ENCODE measurements around the gene TXNL4A. TPM values are rescaled to one million over a fixed set of nuclear protein-coding genes. Genes with fewer than 3 reads are reported as not detected.
"Not testable (repeated sequence)": the region's sequence is repeated elsewhere in the genome, so short reads cannot be mapped to it uniquely, and the experiment has no call there.

The TXNL4A gene
- total RNA-seq, 1 experiment from 2014 or later: 416 TPM

DNA sequence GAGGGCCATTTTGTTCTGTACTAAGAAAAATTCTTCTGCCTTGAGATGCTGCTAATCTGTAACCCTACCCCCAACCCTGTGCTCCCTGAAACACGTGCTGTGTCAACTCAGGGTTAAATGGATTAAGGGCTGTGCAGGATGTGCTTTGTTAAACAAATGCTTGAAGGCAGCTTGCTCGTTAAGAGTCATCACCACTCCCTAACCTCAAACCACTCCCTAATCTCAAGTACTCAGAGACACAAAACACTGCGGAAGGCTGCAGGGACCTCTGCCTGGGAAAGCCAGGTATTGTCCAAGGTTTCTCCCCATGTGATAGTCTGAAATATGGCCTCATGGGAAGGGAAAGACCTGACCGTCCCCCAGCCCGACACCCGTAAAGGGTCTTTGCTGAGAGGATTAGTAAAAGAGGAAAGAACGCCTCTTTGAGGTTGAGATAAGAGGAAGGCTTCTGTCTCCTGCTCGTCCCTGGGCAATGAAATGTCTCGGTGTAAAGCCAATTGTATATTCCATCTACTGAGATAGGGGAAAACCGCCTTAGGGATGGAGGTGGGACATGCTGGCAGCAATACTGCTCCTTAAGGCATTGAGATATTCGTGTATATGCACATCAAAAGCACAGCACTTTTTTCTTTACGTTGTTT is 28.1 kb downstream of the TXNL4A start:
- POLR2A ChIA-PET; in situ Hi-C loops (cut with HindIII; ENCODE audit: low pct_unique_long_range_greater_than_20kb, low sequenced_read_pairs); H3K36me3 ChIP-seq (ENCODE audit: control insufficient read depth, insufficient read depth, low read length); H3K27me3 ChIP-seq (ENCODE audit: control insufficient read depth, insufficient read depth, low read length); DNase-seq (ENCODE audit: low read depth, low spot score); CTCF ChIA-PET; H3K4me3 ChIP-seq (ENCODE audit: low read depth in 2 of 2, low read length in 2 of 2); H3K9me3 ChIP-seq (ENCODE audit: control insufficient read depth, insufficient read depth, low read depth, low read length); intact Hi-C loops (cut with micrococcal nuclease; ENCODE audit: unreplicated experiment); H3K27ac ChIP-seq (ENCODE audit: low read length); BruUV-seq (replicated peaks); ATAC-seq: not testable (repeated sequence)
- peaks cover 12% of the 10 kb centered on the region for H3K4me1 ChIP-seq (ENCODE audit: control insufficient read depth, insufficient read depth, low read length)

DNA sequence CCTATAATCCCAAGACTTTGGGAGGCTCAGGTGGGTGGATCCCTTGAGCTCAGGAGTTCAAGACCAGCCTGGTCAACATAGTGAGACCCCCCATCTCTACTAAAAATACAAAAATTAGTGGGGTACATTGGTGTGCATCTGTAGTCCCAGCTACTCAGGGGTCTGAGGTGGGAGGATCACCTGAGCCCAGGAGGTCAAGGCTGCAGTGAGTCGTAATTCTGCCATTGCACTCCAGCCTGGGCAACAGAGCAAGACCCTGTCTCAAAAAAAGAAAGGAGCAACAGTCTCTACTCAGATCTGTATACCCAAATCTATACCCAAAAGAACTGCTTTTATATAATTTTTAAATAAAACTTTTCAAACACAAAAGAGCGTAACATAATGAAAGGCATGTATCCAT is 29.4 kb downstream of the TXNL4A start:
- in situ Hi-C loops (cut with HindIII; ENCODE audit: low pct_unique_long_range_greater_than_20kb, low sequenced_read_pairs) (no loop called here), intact Hi-C loops (cut with micrococcal nuclease; ENCODE audit: unreplicated experiment) (no loop called here)
- ATAC-seq: no peak
- no TSS peak for BruUV-seq (replicated peaks)
- Histone ChIP-seq H3K4me3 (ENCODE audit: low read depth in 2 of 2, low read length in 2 of 2) (no peak overlapping the region), H3K27ac (ENCODE audit: low read length) (no peak overlapping the region), H3K27me3 (ENCODE audit: control insufficient read depth, insufficient read depth, low read length) (no peaks in the 10 kb centered on the region), H3K4me1 (ENCODE audit: control insufficient read depth, insufficient read depth, low read length) (peaks cover 17% of the 10 kb centered on the region), H3K9me3 (ENCODE audit: control insufficient read depth, insufficient read depth, low read depth, low read length) (no peaks in the 10 kb centered on the region), H3K36me3 (ENCODE audit: control insufficient read depth, insufficient read depth, low read length) (no peaks in the 10 kb centered on the region)
- POLR2A ChIA-PET: no interaction called here
- no peak for DNase-seq (ENCODE audit: low read depth, low spot score)
- TF ChIP-seq SIN3A (IDR thresholded peaks at IDR 0.05; ENCODE audit: borderline replicate concordance, insufficient read depth, low read depth, low read length): no peak
- no peak for TF ChIP-seq POLR2AphosphoS5 (IDR thresholded peaks at IDR 0.05; ENCODE audit: low read depth, low read length)
- TF ChIP-seq TCF7L2 (IDR thresholded peaks at IDR 0.05; ENCODE audit: low read depth, low read length): no peak
- CTCF ChIA-PET: no interaction called here

DNA sequence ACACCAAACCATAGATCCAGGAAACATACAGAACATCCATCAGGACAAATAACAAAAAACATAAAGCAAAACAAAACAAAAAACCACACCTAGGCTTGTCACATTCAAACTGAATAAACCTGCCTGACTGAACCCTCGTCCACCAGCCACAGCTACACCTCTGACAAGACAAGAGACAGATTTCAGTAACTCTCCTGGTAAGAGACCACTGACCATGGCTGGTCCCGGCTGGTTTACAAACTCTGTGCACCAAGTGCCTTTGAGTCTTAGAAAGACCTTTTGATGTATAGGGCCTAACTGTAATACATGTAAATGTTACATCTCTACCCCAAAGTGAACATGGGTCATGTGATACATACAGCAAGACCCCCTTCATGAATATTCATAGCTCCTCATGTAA is 32.1 kb downstream of the TXNL4A start:
- ATAC-seq: no peak
- H3K9me3 ChIP-seq (ENCODE audit: control insufficient read depth, insufficient read depth, low read depth, low read length): no peaks in the 10 kb centered on the region
- no peak for DNase-seq (ENCODE audit: low read depth, low spot score)
- H3K36me3 ChIP-seq (ENCODE audit: control insufficient read depth, insufficient read depth, low read length): no peaks in the 10 kb centered on the region
- BruUV-seq (replicated peaks): TSS peak; percentile 64
- H3K4me1 ChIP-seq (ENCODE audit: control insufficient read depth, insufficient read depth, low read length): peaks cover 25% of the 10 kb centered on the region
- ChIA-PET POLR2A (no interaction called here), CTCF (no interaction called here)
- no peaks in the 10 kb centered on the region for H3K27me3 ChIP-seq (ENCODE audit: control insufficient read depth, insufficient read depth, low read length)
- H3K27ac ChIP-seq (ENCODE audit: low read length): no peak overlapping the region
- intact Hi-C loops (cut with micrococcal nuclease; ENCODE audit: unreplicated experiment) (no loop called here), in situ Hi-C loops (cut with HindIII; ENCODE audit: low pct_unique_long_range_greater_than_20kb, low sequenced_read_pairs) (no loop called here)
- TF ChIP-seq SIN3A (IDR thresholded peaks at IDR 0.05; ENCODE audit: borderline replicate concordance, insufficient read depth, low read depth, low read length): no peak
- 0 out of 2 replicates have a peak, but pooled peaks have one; percentile 24 for TF ChIP-seq POLR2AphosphoS5 (IDR thresholded peaks at IDR 0.05; ENCODE audit: low read depth, low read length)
- H3K4me3 ChIP-seq (ENCODE audit: low read depth in 2 of 2, low read length in 2 of 2): no peak overlapping the region

DNA sequence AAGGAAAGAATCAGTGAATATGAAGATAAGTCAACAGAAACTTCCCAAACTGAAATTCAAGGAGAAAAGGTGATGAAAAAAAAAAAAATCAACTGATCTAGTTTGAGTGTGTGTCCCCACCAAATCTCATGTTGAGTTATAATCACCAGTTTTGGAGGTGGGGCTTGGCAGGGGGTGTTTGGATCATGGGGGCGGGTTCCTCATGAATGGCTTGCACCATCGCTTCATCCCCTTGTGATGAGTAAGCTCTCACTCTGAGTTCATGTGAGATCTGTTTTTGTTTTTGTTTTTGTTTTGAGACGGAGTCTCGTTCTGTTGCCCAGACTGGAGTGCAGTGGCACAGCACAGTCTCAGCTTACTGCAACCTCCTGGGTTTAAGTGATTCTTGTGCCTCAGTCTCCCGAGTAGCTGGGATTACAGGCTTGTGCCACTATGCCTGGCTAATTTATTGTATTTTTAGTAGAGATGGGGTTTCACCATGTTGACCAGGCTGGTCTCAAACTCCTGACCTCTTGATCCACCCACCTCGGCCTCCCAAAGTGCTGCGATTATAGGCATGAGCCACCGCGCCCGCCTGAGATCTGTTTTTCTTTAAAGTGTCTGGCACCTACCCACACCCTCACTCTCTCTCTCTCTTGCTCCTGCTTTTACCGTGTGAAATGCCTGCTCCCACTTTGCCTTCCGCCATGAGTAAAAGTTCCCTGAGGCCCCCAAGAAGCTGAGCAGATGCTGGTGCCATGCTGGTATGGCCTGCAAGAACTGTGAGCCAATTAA is 32.9 kb downstream of the TXNL4A start:
- no peaks in the 10 kb centered on the region for H3K36me3 ChIP-seq (ENCODE audit: control insufficient read depth, insufficient read depth, low read length)
- in situ Hi-C loops (cut with HindIII; ENCODE audit: low pct_unique_long_range_greater_than_20kb, low sequenced_read_pairs): no loop called here
- BruUV-seq (replicated peaks): no TSS peak
- TF ChIP-seq CTCF (IDR thresholded peaks at IDR 0.05) (no peak), SIN3A (IDR thresholded peaks at IDR 0.05; ENCODE audit: borderline replicate concordance, insufficient read depth, low read depth, low read length) (no peak), TCF7L2 (IDR thresholded peaks at IDR 0.05; ENCODE audit: low read depth, low read length) (no peak), POLR2AphosphoS5 (IDR thresholded peaks at IDR 0.05; ENCODE audit: low read depth, low read length) (no peak)
- TF ChIP-seq, protein P1, sequence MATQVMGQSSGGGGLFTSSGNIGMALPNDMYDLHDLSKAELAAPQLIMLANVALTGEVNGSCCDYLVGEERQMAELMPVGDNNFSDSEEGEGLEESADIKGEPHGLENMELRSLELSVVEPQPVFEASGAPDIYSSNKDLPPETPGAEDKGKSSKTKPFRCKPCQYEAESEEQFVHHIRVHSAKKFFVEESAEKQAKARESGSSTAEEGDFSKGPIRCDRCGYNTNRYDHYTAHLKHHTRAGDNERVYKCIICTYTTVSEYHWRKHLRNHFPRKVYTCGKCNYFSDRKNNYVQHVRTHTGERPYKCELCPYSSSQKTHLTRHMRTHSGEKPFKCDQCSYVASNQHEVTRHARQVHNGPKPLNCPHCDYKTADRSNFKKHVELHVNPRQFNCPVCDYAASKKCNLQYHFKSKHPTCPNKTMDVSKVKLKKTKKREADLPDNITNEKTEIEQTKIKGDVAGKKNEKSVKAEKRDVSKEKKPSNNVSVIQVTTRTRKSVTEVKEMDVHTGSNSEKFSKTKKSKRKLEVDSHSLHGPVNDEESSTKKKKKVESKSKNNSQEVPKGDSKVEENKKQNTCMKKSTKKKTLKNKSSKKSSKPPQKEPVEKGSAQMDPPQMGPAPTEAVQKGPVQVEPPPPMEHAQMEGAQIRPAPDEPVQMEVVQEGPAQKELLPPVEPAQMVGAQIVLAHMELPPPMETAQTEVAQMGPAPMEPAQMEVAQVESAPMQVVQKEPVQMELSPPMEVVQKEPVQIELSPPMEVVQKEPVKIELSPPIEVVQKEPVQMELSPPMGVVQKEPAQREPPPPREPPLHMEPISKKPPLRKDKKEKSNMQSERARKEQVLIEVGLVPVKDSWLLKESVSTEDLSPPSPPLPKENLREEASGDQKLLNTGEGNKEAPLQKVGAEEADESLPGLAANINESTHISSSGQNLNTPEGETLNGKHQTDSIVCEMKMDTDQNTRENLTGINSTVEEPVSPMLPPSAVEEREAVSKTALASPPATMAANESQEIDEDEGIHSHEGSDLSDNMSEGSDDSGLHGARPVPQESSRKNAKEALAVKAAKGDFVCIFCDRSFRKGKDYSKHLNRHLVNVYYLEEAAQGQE (IDR thresholded peaks at IDR 0.05; ENCODE audit: insufficient read depth in 1 of 2, low read depth in 2 of 2, low read length in 1 of 2): no peak
- no peak for ATAC-seq
- intact Hi-C loops (cut with micrococcal nuclease; ENCODE audit: unreplicated experiment): no loop called here
- H3K4me3 ChIP-seq (ENCODE audit: low read depth in 2 of 2, low read length in 2 of 2): no peak overlapping the region
- POLR2A ChIA-PET: interaction anchor here (0.7 kb wide), 1 partner anchor 189 kb away, joined by 7 read pairs; no protein-coding TSS in a partner anchor
- CTCF ChIA-PET: interaction anchor here (0.7 kb wide), 1 partner anchor 14 kb away, joined by 3 read pairs; no protein-coding TSS in a partner anchor
- no peak overlapping the region for H3K27ac ChIP-seq (ENCODE audit: low read length)
- H3K27me3 ChIP-seq (ENCODE audit: control insufficient read depth, insufficient read depth, low read length): no peaks in the 10 kb centered on the region
- DNase-seq (ENCODE audit: low read depth, low spot score): no peak
- H3K9me3 ChIP-seq (ENCODE audit: control insufficient read depth, insufficient read depth, low read depth, low read length): no peaks in the 10 kb centered on the region
- peaks cover 26% of the 10 kb centered on the region for H3K4me1 ChIP-seq (ENCODE audit: control insufficient read depth, insufficient read depth, low read length)
